Activated CD4-positive, alpha-beta T cell treated with anti-CD3 and anti-CD28 coated beads, Interleukin-2, amount 10 ng/mL, durations not matched to agents 7 days and 5 days (primary cell): ENCODE measurements around the gene LRCOL1. TPM values are rescaled to one million over a fixed set of nuclear protein-coding genes. Genes with fewer than 3 reads are reported as not detected.

Source experiments
- CTCF ChIA-PET: fragments of 350-600 bp; sonication (Branson Sonifier 250); formaldehyde crosslinking; loops from one replicate; lab custom pipeline; 2021; ENCODE audit warnings: antibody characterized with exemption; lab: Charles Lee
- POLR2A ChIA-PET: fragments of 350-600 bp; sonication (Branson Sonifier 250); formaldehyde crosslinking; loops from one replicate; lab custom pipeline; 2021; ENCODE audit warnings: antibody characterized with exemption; lab: Charles Lee
- DNase-seq: peaks from one replicate; pipeline ENCODE4 v3.0.0-alpha.2; 2020
- H3K27ac Mint-ChIP-seq: one replicate; pipeline ENCODE4 v1.8.0; 2021; ENCODE audit warnings: mild to moderate bottlenecking, moderate library complexity, mixed read lengths
- H3K27me3 Mint-ChIP-seq: one replicate; pipeline ENCODE4 v1.8.0; 2021; ENCODE audit warnings: mixed read lengths
- H3K36me3 Mint-ChIP-seq: one replicate; pipeline ENCODE4 v1.8.0; 2021; ENCODE audit warnings: low read depth, mixed read lengths
- H3K4me1 Mint-ChIP-seq: one replicate; pipeline ENCODE4 v1.8.0; 2021; ENCODE audit warnings: mixed read lengths
- H3K4me3 Mint-ChIP-seq: one replicate; pipeline ENCODE4 v1.8.0; 2021; ENCODE audit warnings: mild to moderate bottlenecking, moderate library complexity, mixed read lengths
- H3K9me3 Mint-ChIP-seq: one replicate; pipeline ENCODE4 v1.8.0; 2021; ENCODE audit warnings: mixed read lengths
- total RNA-seq, 2 experiments: library from RNA; stranded (reverse); gene quantifications; one replicate each; pipeline ENCODE4 v1.2.3, GENCODE V29; 2021

Gene LRCOL1
- total RNA-seq, 2 experiments from 2014 or later, result not detected

GRCh38 chr12:132569856-132570480 is 40.4 kb downstream of the LRCOL1 start:
- Mint-ChIP-seq H3K36me3 (no peaks in the 10 kb centered on the region), H3K4me3 (no peak overlapping the region)
- CTCF ChIA-PET, result interaction anchor here (0.9 to 1.9 kb wide), 2 partner anchors 9 to 10 kb away, joined by 3 to 6 read pairs; no protein-coding TSS in a partner anchor

GRCh38 chr12:132568826-132569480 is 41.4 kb downstream of the LRCOL1 start:
- ChIA-PET POLR2A (no interaction called here), CTCF (interaction anchor here (0.9 to 1.9 kb wide), 3 partner anchors 8 to 11 kb away, joined by 3 to 6 read pairs (median 3); no protein-coding TSS in a partner anchor)
- no peak for DNase-seq
- Mint-ChIP-seq H3K27ac (no peak overlapping the region), H3K9me3 (no peaks in the 10 kb centered on the region), H3K36me3 (no peaks in the 10 kb centered on the region), H3K4me3 (no peak overlapping the region), H3K27me3 (no peaks in the 10 kb centered on the region), H3K4me1 (no peaks in the 10 kb centered on the region)

More at GRCh38 chr12:132569856-132570480, 40.4 kb downstream of the LRCOL1 start:
- Mint-ChIP-seq H3K4me1 (no peaks in the 10 kb centered on the region), H3K27me3 (no peaks in the 10 kb centered on the region), H3K27ac (no peak overlapping the region), H3K9me3 (no peaks in the 10 kb centered on the region)
- POLR2A ChIA-PET, result no interaction called here
- DNase-seq, result no peak

GRCh38 chr12:132568301-132568700 is 42.1 kb downstream of the LRCOL1 start:
- CTCF ChIA-PET, result interaction anchor here (1.0 to 1.9 kb wide), 3 partner anchors 7 to 11 kb away, joined by 3 to 6 read pairs (median 3); no protein-coding TSS in a partner anchor
- POLR2A ChIA-PET, result no interaction called here
- Mint-ChIP-seq H3K4me1 (no peaks in the 10 kb centered on the region), H3K27ac (no peak overlapping the region), H3K4me3 (no peak overlapping the region), H3K36me3 (no peaks in the 10 kb centered on the region), H3K27me3 (no peaks in the 10 kb centered on the region), H3K9me3 (no peaks in the 10 kb centered on the region)
- no peak for DNase-seq

- Mint-ChIP-seq H3K36me3 (no peaks in the 10 kb centered on the region), H3K27me3 (no peaks in the 10 kb centered on the region), H3K9me3 (no peaks in the 10 kb centered on the region), H3K27ac (no peak overlapping the region), H3K4me3 (no peak overlapping the region), H3K4me1 (no peaks in the 10 kb centered on the region)
- ChIA-PET CTCF (interaction anchor here (0.6 to 1.6 kb wide), 3 partner anchors 11 to 435 kb away, joined by 3 to 4 read pairs (median 3); no protein-coding TSS in a partner anchor), POLR2A (no interaction called here)
- DNase-seq, result no peak
Observed at GRCh38 chr12:132566516-132567131, 43.8 kb downstream of the LRCOL1 start.

GRCh38 chr12:132565365-132565764 is 45.0 kb downstream of the LRCOL1 start:
- Mint-ChIP-seq H3K4me3 (no peak overlapping the region), H3K27ac (no peak overlapping the region), H3K27me3 (no peaks in the 10 kb centered on the region), H3K36me3 (no peaks in the 10 kb centered on the region), H3K9me3 (no peaks in the 10 kb centered on the region), H3K4me1 (peaks cover 5% of the 10 kb centered on the region)
- ChIA-PET POLR2A (no interaction called here), CTCF (no interaction called here)
- no peak for DNase-seq

- ChIA-PET POLR2A (no interaction called here), CTCF (no interaction called here)
- H3K27ac Mint-ChIP-seq, result no peak overlapping the region
- no peaks in the 10 kb centered on the region for H3K36me3 Mint-ChIP-seq
- no peak for DNase-seq
- H3K4me3 Mint-ChIP-seq, result no peak overlapping the region
- H3K9me3 Mint-ChIP-seq, result no peaks in the 10 kb centered on the region
- peaks cover 4% of the 10 kb centered on the region for H3K27me3 Mint-ChIP-seq
- H3K4me1 Mint-ChIP-seq, result peaks cover 10% of the 10 kb centered on the region
Observed at GRCh38 chr12:132563911-132564310, 46.5 kb downstream of the LRCOL1 start.

GRCh38 chr12:132562489-132563021 is 47.8 kb downstream of the LRCOL1 start:
- no peak for DNase-seq
- Mint-ChIP-seq H3K27ac (no peak overlapping the region), H3K9me3 (no peaks in the 10 kb centered on the region), H3K27me3 (peaks cover 10% of the 10 kb centered on the region), H3K4me3 (no peak overlapping the region), H3K36me3 (no peaks in the 10 kb centered on the region), H3K4me1 (peaks cover 19% of the 10 kb centered on the region)
- ChIA-PET CTCF (interaction anchor here (1.3 kb wide), 1 partner anchor 417 kb away, joined by 3 read pairs; no protein-coding TSS in a partner anchor), POLR2A (no interaction called here)

GRCh38 chr12:132561427-132562156 is 48.8 kb downstream of the LRCOL1 start:
- peaks cover 10% of the 10 kb centered on the region for H3K27me3 Mint-ChIP-seq
- H3K36me3 Mint-ChIP-seq, result no peaks in the 10 kb centered on the region
- CTCF ChIA-PET, result interaction anchor here (0.6 to 1.6 kb wide), 12 partner anchors 8 to 416 kb away, joined by 3 to 12 read pairs (median 4); no protein-coding TSS in a partner anchor
- peak overlapping the region; percentile 66 for H3K4me3 Mint-ChIP-seq
- H3K27ac Mint-ChIP-seq, result no peak overlapping the region
- no peak for DNase-seq
- peaks cover 19% of the 10 kb centered on the region for H3K4me1 Mint-ChIP-seq
- POLR2A ChIA-PET, result no interaction called here
- H3K9me3 Mint-ChIP-seq, result no peaks in the 10 kb centered on the region

- H3K9me3 Mint-ChIP-seq, result no peaks in the 10 kb centered on the region
- no peaks in the 10 kb centered on the region for H3K36me3 Mint-ChIP-seq
- POLR2A ChIA-PET, result no interaction called here
Observed at GRCh38 chr12:132560614-132561426, 49.6 kb downstream of the LRCOL1 start.

GRCh38 chr12:132560364-132560613 is 50.1 kb downstream of the LRCOL1 start:
- POLR2A ChIA-PET, result no interaction called here
- no peaks in the 10 kb centered on the region for H3K36me3 Mint-ChIP-seq
- no peak overlapping the region for H3K27ac Mint-ChIP-seq
- peaks cover 19% of the 10 kb centered on the region for H3K4me1 Mint-ChIP-seq
- H3K27me3 Mint-ChIP-seq, result peaks cover 10% of the 10 kb centered on the region
- H3K4me3 Mint-ChIP-seq, result no peak overlapping the region
- peak; percentile 19 for DNase-seq
- no peaks in the 10 kb centered on the region for H3K9me3 Mint-ChIP-seq
- CTCF ChIA-PET, result interaction anchor here (1.1 to 1.6 kb wide), 6 partner anchors 9 to 364 kb away, joined by 3 to 12 read pairs (median 4); no protein-coding TSS in a partner anchor

More at GRCh38 chr12:132560614-132561426, 49.6 kb downstream of the LRCOL1 start:
- CTCF ChIA-PET, result interaction anchor here (0.6 to 1.6 kb wide), 12 partner anchors 9 to 415 kb away, joined by 3 to 12 read pairs (median 4); no protein-coding TSS in a partner anchor
- peaks cover 10% of the 10 kb centered on the region for H3K27me3 Mint-ChIP-seq
- H3K4me3 Mint-ChIP-seq, result peak overlapping the region; percentile 66
- peaks cover 19% of the 10 kb centered on the region for H3K4me1 Mint-ChIP-seq
- peak; percentile 79 for DNase-seq
- H3K27ac Mint-ChIP-seq, result no peak overlapping the region

GRCh38 chr12:132559652-132560363 is 50.6 kb downstream of the LRCOL1 start:
- H3K36me3 Mint-ChIP-seq, result no peaks in the 10 kb centered on the region
- H3K4me3 Mint-ChIP-seq, result peak overlapping the region; percentile 72
- peaks cover 10% of the 10 kb centered on the region for H3K27me3 Mint-ChIP-seq
- peak; percentile 32 for DNase-seq
- ChIA-PET POLR2A (no interaction called here), CTCF (interaction anchor here (0.9 to 1.3 kb wide), 3 partner anchors 10 to 146 kb away, joined by 3 to 5 read pairs (median 3); no protein-coding TSS in a partner anchor)
- no peaks in the 10 kb centered on the region for H3K9me3 Mint-ChIP-seq
- H3K27ac Mint-ChIP-seq, result no peak overlapping the region
- H3K4me1 Mint-ChIP-seq, result peaks cover 19% of the 10 kb centered on the region
